Breast epithelium (tissue), 4 donors: ENCODE results near the gene HIPK2. TPM values are rescaled to one million over a fixed set of nuclear protein-coding genes. Genes with fewer than 3 reads are reported as not detected.

ENCODE experiments used
- DNase-seq, 2 donors: peaks; one replicate each; pipeline ENCODE4 v3.0.0-alpha.2; 2019; ENCODE audit warnings: low spot score in 2 of 2
- H3K27ac ChIP-seq, 2 donors: fragments of 200-600 bp; sonication (generic) in 1 of 2; one replicate each; pipeline ENCODE4 v1.5.1; 2016 to 2019; ENCODE audit warnings: mild to moderate bottlenecking in 1 of 2
- H3K27me3 ChIP-seq, 2 donors: fragments of 200-600 bp; sonication (generic) in 1 of 2; one replicate each; pipeline versions ENCODE4 v1.5.1 to v1.6.0; 2017 to 2019; ENCODE audit warnings: control low read depth in 1 of 2, mild to moderate bottlenecking in 1 of 2
- H3K36me3 ChIP-seq: fragments of 200-600 bp; one replicate; pipeline ENCODE4 v1.5.1; 2019
- H3K4me1 ChIP-seq, 2 donors: fragments of 200-600 bp; sonication (generic); one replicate each; pipeline ENCODE4 v1.5.1; 2016 to 2019; ENCODE audit warnings: control low read depth in 1 of 2
- H3K4me3 ChIP-seq, 3 donors: fragments of 200-600 bp; sonication (generic); 1 replicate in 2 of 3; 2 replicates in 1 of 3; pipeline ENCODE4 v1.5.1; 2016 to 2019; ENCODE audit warnings: mild to moderate bottlenecking in 3 of 3, moderate library complexity in 2 of 3
- H3K9me3 ChIP-seq, 2 donors: fragments of 200-600 bp; sonication (generic) in 1 of 2; one replicate each; pipeline ENCODE4 v1.5.1; 2016 to 2019; ENCODE audit warnings: control low read depth in 1 of 2
- POLR2A ChIP-seq: fragments of 450-650 bp; IDR thresholded peaks from one replicate; pipeline ENCODE4 v1.6.1; 2016; ENCODE audit warnings: antibody characterized with exemption, mild to moderate bottlenecking, moderate library complexity
- POLR2AphosphoS5 ChIP-seq, 3 donors: sonication (generic); formaldehyde crosslinking; IDR thresholded peaks; one replicate each; pipeline ENCODE4 v1.6.1; 2017; ENCODE audit warnings: antibody characterized with exemption in 3 of 3
- intact Hi-C: fragments of 100-400 bp; cut with DNase I; formaldehyde crosslinking; loops from one replicate; pipeline ENCODE4 v1.15.1; 2023; ENCODE audit warnings: low total_unique reads
- total RNA-seq, 3 donors: library from RNA; depleted of rRNA; stranded (reverse); fragments of >200 nt; gene quantifications; one replicate each; pipeline ENCODE4 v1.1.0, GENCODE V29; 2016
- TF ChIP-seq, protein P1 (sequence below), 3 donors: fragments of 450-650 bp; IDR thresholded peaks; one replicate each; pipeline ENCODE4 v1.5.1; 2016 to 2017; ENCODE audit warnings: antibody characterized with exemption in 3 of 3, mild to moderate bottlenecking in 3 of 3, moderate library complexity in 3 of 3

The HIPK2 gene
- total RNA-seq, 3 donors from 2014 or later: 26.4 to 31.8 (median 31.1) TPM

- intact Hi-C loops: no loop called here
Measured at GRCh38 chr7:139741789-139742344, 35.9 kb downstream of the HIPK2 start.

GRCh38 chr7:139741239-139741638 is 36.6 kb downstream of the HIPK2 start:
- intact Hi-C loops: no loop called here
- no peaks in the 10 kb centered on the region for H3K36me3 ChIP-seq
- no peaks in the 10 kb centered on the region for H3K9me3 ChIP-seq
- TF ChIP-seq POLR2AphosphoS5 (IDR thresholded peaks at IDR 0.05) (no peak), POLR2A (no peak)
- TF ChIP-seq, protein P1, sequence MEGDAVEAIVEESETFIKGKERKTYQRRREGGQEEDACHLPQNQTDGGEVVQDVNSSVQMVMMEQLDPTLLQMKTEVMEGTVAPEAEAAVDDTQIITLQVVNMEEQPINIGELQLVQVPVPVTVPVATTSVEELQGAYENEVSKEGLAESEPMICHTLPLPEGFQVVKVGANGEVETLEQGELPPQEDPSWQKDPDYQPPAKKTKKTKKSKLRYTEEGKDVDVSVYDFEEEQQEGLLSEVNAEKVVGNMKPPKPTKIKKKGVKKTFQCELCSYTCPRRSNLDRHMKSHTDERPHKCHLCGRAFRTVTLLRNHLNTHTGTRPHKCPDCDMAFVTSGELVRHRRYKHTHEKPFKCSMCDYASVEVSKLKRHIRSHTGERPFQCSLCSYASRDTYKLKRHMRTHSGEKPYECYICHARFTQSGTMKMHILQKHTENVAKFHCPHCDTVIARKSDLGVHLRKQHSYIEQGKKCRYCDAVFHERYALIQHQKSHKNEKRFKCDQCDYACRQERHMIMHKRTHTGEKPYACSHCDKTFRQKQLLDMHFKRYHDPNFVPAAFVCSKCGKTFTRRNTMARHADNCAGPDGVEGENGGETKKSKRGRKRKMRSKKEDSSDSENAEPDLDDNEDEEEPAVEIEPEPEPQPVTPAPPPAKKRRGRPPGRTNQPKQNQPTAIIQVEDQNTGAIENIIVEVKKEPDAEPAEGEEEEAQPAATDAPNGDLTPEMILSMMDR (IDR thresholded peaks at IDR 0.05): no peak
- no peak overlapping the region for H3K4me3 ChIP-seq
- H3K4me1 ChIP-seq: peaks cover 0 to 6% of the 10 kb centered on the region in 2 donors
- H3K27ac ChIP-seq: peak overlapping the region; percentile 50 to 70
- no peak for DNase-seq
- no peaks in the 10 kb centered on the region for H3K27me3 ChIP-seq

More at GRCh38 chr7:139741789-139742344, 35.9 kb downstream of the HIPK2 start:
- TF ChIP-seq, protein P1 (IDR thresholded peaks at IDR 0.05): no peak
- TF ChIP-seq POLR2A (no peak), POLR2AphosphoS5 (IDR thresholded peaks at IDR 0.05) (no peak)
- no peaks in the 10 kb centered on the region for H3K9me3 ChIP-seq
- no peak overlapping the region for H3K4me3 ChIP-seq
- H3K27ac ChIP-seq: no peak overlapping the region
- H3K4me1 ChIP-seq: peaks cover 0 to 6% of the 10 kb centered on the region in 2 donors
- no peak for DNase-seq
- H3K27me3 ChIP-seq: no peaks in the 10 kb centered on the region
- no peaks in the 10 kb centered on the region for H3K36me3 ChIP-seq

- TF ChIP-seq, protein P1 (IDR thresholded peaks at IDR 0.05): no peak
- no peak for TF ChIP-seq POLR2AphosphoS5 (IDR thresholded peaks at IDR 0.05)
- TF ChIP-seq POLR2A: no peak
- Histone ChIP-seq H3K4me3 (no peak overlapping the region), H3K27me3 (no peaks in the 10 kb centered on the region), H3K4me1 (peaks cover 0 to 3% of the 10 kb centered on the region in 2 donors), H3K27ac (peak overlapping the region; percentile 14 to 50), H3K36me3 (no peaks in the 10 kb centered on the region), H3K9me3 (no peaks in the 10 kb centered on the region)
- no peak for DNase-seq
- intact Hi-C loops: no loop called here
Measured at GRCh38 chr7:139739863-139740597, 37.8 kb downstream of the HIPK2 start.

GRCh38 chr7:139738772-139739171 is 39.0 kb downstream of the HIPK2 start:
- no peak for TF ChIP-seq POLR2A
- TF ChIP-seq POLR2AphosphoS5 (IDR thresholded peaks at IDR 0.05): no peak
- TF ChIP-seq, protein P1 (IDR thresholded peaks at IDR 0.05): no peak
- no peaks in the 10 kb centered on the region for H3K36me3 ChIP-seq
- no peak for DNase-seq
- H3K27ac ChIP-seq: peak overlapping the region in 1 of 2 donors; percentile 26
- H3K4me1 ChIP-seq: peaks cover 0 to 3% of the 10 kb centered on the region in 2 donors
- no peaks in the 10 kb centered on the region for H3K9me3 ChIP-seq
- H3K4me3 ChIP-seq: no peak overlapping the region
- intact Hi-C loops: no loop called here
- no peaks in the 10 kb centered on the region for H3K27me3 ChIP-seq

GRCh38 chr7:139738101-139738489 is 39.7 kb downstream of the HIPK2 start:
- no peak for DNase-seq
- TF ChIP-seq POLR2AphosphoS5 (IDR thresholded peaks at IDR 0.05): no peak
- no peak for TF ChIP-seq POLR2A
- TF ChIP-seq, protein P1 (IDR thresholded peaks at IDR 0.05): no peak
- Histone ChIP-seq H3K27me3 (no peaks in the 10 kb centered on the region), H3K4me1 (peaks cover 0 to 3% of the 10 kb centered on the region in 2 donors), H3K36me3 (no peaks in the 10 kb centered on the region), H3K9me3 (no peaks in the 10 kb centered on the region), H3K27ac (peak overlapping the region; percentile 49 to 50), H3K4me3 (no peak overlapping the region)
- intact Hi-C loops: no loop called here
